H9 (cell line): Measurements from ENCODE around the gene ENTPD6. TPM values are rescaled to one million over a fixed set of nuclear protein-coding genes. Genes with fewer than 3 reads are reported as not detected.
A peak's percentile ranks its signal among the peaks of the same experiment; 100 is the strongest.

Experiments used
- DNase-seq: peaks from one replicate; pipeline ENCODE4 v3.0.0-alpha.2; 2017
- H2AFZ ChIP-seq: one replicate; pipeline ENCODE4 v1.6.1; 2013; ENCODE audit warnings: mild to moderate bottlenecking, low read length, control low read depth, moderate library complexity
- H2AK5ac ChIP-seq: 2 replicates; pipeline ENCODE4 v1.6.1; 2013; ENCODE audit warnings: low read length, control low read depth, mixed read lengths; ENCODE audit not compliant: insufficient read length
- H2BK120ac ChIP-seq: one replicate; pipeline ENCODE4 v1.6.1; 2013; ENCODE audit warnings: low read depth, mild to moderate bottlenecking, low read length, control low read depth, inconsistent platforms; ENCODE audit not compliant: poor library complexity, severe bottlenecking
- H2BK12ac ChIP-seq: 2 replicates; pipeline ENCODE4 v1.6.1; 2013; ENCODE audit warnings: low read length, control low read depth, mixed read lengths, low read depth; ENCODE audit not compliant: insufficient read length
- H2BK15ac ChIP-seq: 2 replicates; pipeline ENCODE4 v1.6.1; 2013; ENCODE audit warnings: low read depth, low read length, control low read depth
- H2BK20ac ChIP-seq: one replicate; pipeline ENCODE4 v1.6.1; 2013; ENCODE audit warnings: low read depth, mild to moderate bottlenecking, low read length, control low read depth, inconsistent platforms; ENCODE audit not compliant: poor library complexity, severe bottlenecking
- H2BK5ac ChIP-seq: 2 replicates; pipeline ENCODE4 v1.6.1; 2013; ENCODE audit warnings: low read length, control low read depth, mixed read lengths; ENCODE audit not compliant: insufficient read length
- H3K14ac ChIP-seq: 2 replicates; pipeline ENCODE4 v1.6.1; 2013; ENCODE audit warnings: low read length, control low read depth; ENCODE audit not compliant: insufficient read depth
- H3K18ac ChIP-seq: 2 replicates; pipeline ENCODE4 v1.6.1; 2013; ENCODE audit warnings: low read depth, mild to moderate bottlenecking, mixed read lengths, low read length, control low read depth; ENCODE audit not compliant: insufficient read length
- H3K23ac ChIP-seq: 2 replicates; pipeline ENCODE4 v1.6.1; 2013; ENCODE audit warnings: low read length, control low read depth, mixed read lengths, low read depth; ENCODE audit not compliant: insufficient read length
- H3K23me2 ChIP-seq: 2 replicates; pipeline ENCODE4 v1.6.1; 2013; ENCODE audit warnings: low read depth, mild to moderate bottlenecking, mixed read lengths, low read length, control low read depth; ENCODE audit not compliant: insufficient read length, poor library complexity, severe bottlenecking
- H3K27ac ChIP-seq: 2 replicates; pipeline ENCODE4 v1.5.1; 2013; ENCODE audit warnings: low read length, control low read depth, mixed read lengths, low read depth; ENCODE audit not compliant: insufficient read length
- H3K27me3 ChIP-seq: 2 replicates; pipeline ENCODE4 v1.6.1; 2013; ENCODE audit warnings: low read length, control low read depth, inconsistent platforms; ENCODE audit not compliant: insufficient read depth
- H3K4ac ChIP-seq: 2 replicates; pipeline ENCODE4 v1.6.1; 2013; ENCODE audit warnings: low read depth, mild to moderate bottlenecking, control low read depth, inconsistent platforms, low read length, moderate library complexity
- H3K4me1 ChIP-seq: 2 replicates; pipeline ENCODE4 v1.6.1; 2013; ENCODE audit warnings: low read length, control low read depth, inconsistent platforms; ENCODE audit not compliant: insufficient read depth
- H3K4me2 ChIP-seq: 2 replicates; pipeline ENCODE4 v1.6.1; 2013; ENCODE audit warnings: low read length, control low read depth, mixed read lengths; ENCODE audit not compliant: insufficient read length, insufficient read depth
- H3K56ac ChIP-seq: 2 replicates; pipeline ENCODE4 v1.6.1; 2013; ENCODE audit warnings: low read depth, mild to moderate bottlenecking, mixed read lengths, low read length, control low read depth; ENCODE audit not compliant: insufficient read length
- H3K79me1 ChIP-seq: 2 replicates; pipeline ENCODE4 v1.6.1; 2013; ENCODE audit warnings: low read depth, mild to moderate bottlenecking, moderate library complexity, low read length, control low read depth, inconsistent platforms; ENCODE audit not compliant: insufficient read depth, poor library complexity, severe bottlenecking
- H3K79me2 ChIP-seq: 2 replicates; pipeline ENCODE4 v1.6.1; 2013; ENCODE audit warnings: low read length, control low read depth, inconsistent platforms; ENCODE audit not compliant: insufficient read depth
- H3K9ac ChIP-seq: 2 replicates; pipeline ENCODE4 v1.6.1; 2013; ENCODE audit warnings: low read length, control low read depth, mixed read lengths; ENCODE audit not compliant: insufficient read length; ENCODE audit errors: extremely low read depth
- H3K9me3 ChIP-seq: one replicate; pipeline ENCODE4 v1.6.1; 2013; ENCODE audit warnings: low read depth, low read length, inconsistent platforms; ENCODE audit not compliant: control insufficient read depth
- H3T11ph ChIP-seq: one replicate; pipeline ENCODE4 v1.6.1; 2013; ENCODE audit warnings: mild to moderate bottlenecking, low read length, control low read depth, inconsistent platforms
- H4K20me1 ChIP-seq: one replicate; pipeline ENCODE4 v1.6.1; 2013; ENCODE audit not compliant: control insufficient read depth, insufficient read length, insufficient read depth
- H4K5ac ChIP-seq: 2 replicates; pipeline ENCODE4 v1.6.1; 2013; ENCODE audit warnings: low read depth, mild to moderate bottlenecking, mixed read lengths, low read length, control low read depth; ENCODE audit not compliant: insufficient read length
- H4K8ac ChIP-seq: replicated peaks from 2 replicates; pipeline ENCODE4 v1.6.1; 2013; ENCODE audit warnings: low read length, control low read depth, mixed read lengths, low read depth; ENCODE audit not compliant: insufficient read length
- H4K91ac ChIP-seq: 2 replicates; pipeline ENCODE4 v1.6.1; 2013; ENCODE audit warnings: low read depth, mild to moderate bottlenecking, moderate library complexity, mixed read lengths, low read length, control low read depth; ENCODE audit not compliant: insufficient read length
- H3K27ac Mint-ChIP-seq, 3 experiments: 2 replicates in 2 of 3; 3 replicates in 1 of 3; pipeline ENCODE4 v1.8.0; 2020 to 2021; ENCODE audit warnings: mixed read lengths in 3 of 3, mild to moderate bottlenecking in 1 of 3, moderate library complexity in 1 of 3
- H3K27me3 Mint-ChIP-seq: 2 replicates; pipeline ENCODE4 v1.8.0; 2021; ENCODE audit warnings: low read depth, mild to moderate bottlenecking, moderate library complexity, mixed read lengths
- H3K36me3 Mint-ChIP-seq, 3 experiments: 2 replicates in 2 of 3; 3 replicates in 1 of 3; pipeline ENCODE4 v1.8.0; 2020 to 2021; ENCODE audit warnings: low read depth in 3 of 3, mixed read lengths in 3 of 3; ENCODE audit not compliant: insufficient read depth in 1 of 3
- H3K4me1 Mint-ChIP-seq, 2 experiments: 2 replicates each; pipeline ENCODE4 v1.8.0; 2020; ENCODE audit warnings: mixed read lengths in 2 of 2
- H3K4me3 Mint-ChIP-seq, 2 experiments: 2 replicates in 1 of 2; 3 replicates in 1 of 2; pipeline ENCODE4 v1.8.0; 2020 to 2021; ENCODE audit warnings: mild to moderate bottlenecking in 2 of 2, mixed read lengths in 2 of 2, moderate library complexity in 1 of 2
- H3K9me3 Mint-ChIP-seq, 2 experiments: 2 replicates in 1 of 2; 3 replicates in 1 of 2; pipeline ENCODE4 v1.8.0; 2020; ENCODE audit warnings: mild to moderate bottlenecking in 2 of 2, mixed read lengths in 2 of 2, moderate library complexity in 1 of 2
- WGBS: extraction: QIAGEN DNeasy Blood & Tissue Kit; methylation state at CpG from one replicate; pipeline ENCODE4 v1.1.7; 2013; ENCODE audit warnings: missing lambda C conversion rate, low lambda C conversion rate, mixed read lengths; ENCODE audit not compliant: insufficient read length; ENCODE audit errors: extremely low coverage; 5-methylcytosine and 5-hydroxymethylcytosine counted together
- total RNA-seq: library from RNA; stranded (reverse); gene quantifications from 2 replicates; pipeline ENCODE4 v1.2.1, GENCODE V29; 2021
- TF ChIP-seq, protein P1 (sequence below): fragments of 200-600 bp; sonication (generic); conservative IDR thresholded peaks from 3 replicates; pipeline ENCODE4 v1.8.0; 2021; ENCODE audit warnings: antibody characterized with exemption, mild to moderate bottlenecking

ENTPD6 gene
- total RNA-seq, 1 experiment from 2014 or later: 57.4 TPM

DNA sequence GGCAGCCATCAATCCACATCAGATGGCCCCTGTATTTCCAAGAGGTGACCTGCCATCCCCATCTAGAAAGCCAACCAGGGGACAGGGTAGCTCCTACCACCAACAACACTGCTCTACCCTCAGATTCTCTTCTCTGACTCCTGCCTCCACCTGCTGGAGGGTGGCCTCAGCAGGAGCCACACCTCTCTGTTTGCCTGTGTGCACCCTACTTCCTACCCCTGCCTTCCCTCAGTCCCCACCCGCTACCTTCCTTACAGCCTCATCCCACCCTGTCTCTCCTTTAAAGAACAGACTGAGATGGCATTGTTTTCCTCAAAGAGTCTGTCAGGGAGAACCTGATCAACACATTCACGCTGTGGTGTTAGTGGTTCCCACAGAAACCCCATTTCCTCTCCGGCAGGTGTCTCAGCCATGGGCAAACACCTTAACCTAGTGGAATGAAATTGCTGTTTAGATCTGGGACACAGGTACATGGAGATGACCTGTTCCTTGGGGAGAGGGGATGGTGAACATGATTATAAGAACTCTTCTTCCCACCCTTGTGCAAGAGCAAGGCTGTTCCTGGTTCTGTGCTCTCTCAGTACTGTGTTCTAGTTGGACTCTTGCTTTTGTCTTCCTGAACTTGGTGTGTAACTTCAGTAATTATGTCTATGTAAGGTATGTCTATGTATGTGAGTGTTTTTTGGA lies 1.8 kb downstream of the ENTPD6 start:
- Mint-ChIP-seq H3K27ac (no peak overlapping the region; a peak in 1 of 7 replicates), H3K27me3 (peaks cover 2% of the 10 kb centered on the region), H3K4me3 (peak overlapping the region; percentile 88 to 94), H3K4me1 (peaks cover 27 to 29% of the 10 kb centered on the region in 2 experiments), H3K36me3 (peaks cover 0 to 2% (median 0%) of the 10 kb centered on the region in 3 experiments; a peak in 2 of 7 replicates), H3K9me3 (peaks cover 0 to 3% of the 10 kb centered on the region in 2 experiments; a peak in 1 of 5 replicates)
- Histone ChIP-seq H3K4ac (no peak overlapping the region), H3K23ac (no peak overlapping the region), H2AK5ac (no peak overlapping the region), H3K9ac (no peak overlapping the region), H2BK5ac (no peak overlapping the region), H2BK15ac (no peak overlapping the region), H4K5ac (no peak overlapping the region), H3K56ac (no peak overlapping the region), H3K27ac (no peak overlapping the region), H3K18ac (no peak overlapping the region), H2BK120ac (no peak overlapping the region), H2BK20ac (no peak overlapping the region), H3K27me3 (no peaks in the 10 kb centered on the region), H4K91ac (no peak overlapping the region), H2AFZ (no peak overlapping the region), H3K79me1 (no peaks in the 10 kb centered on the region), H3T11ph (no peak overlapping the region), H4K20me1 (no peaks in the 10 kb centered on the region), H3K23me2 (peaks cover 12% of the 10 kb centered on the region), H3K14ac (no peak overlapping the region), H3K9me3 (no peaks in the 10 kb centered on the region), H3K4me2 (peak overlapping the region; percentile 78), H4K8ac (no peak overlapping the region), H3K4me1 (no peaks in the 10 kb centered on the region; the same call in 1 of the 2 replicates), H2BK12ac (no peak overlapping the region), H3K79me2 (no peaks in the 10 kb centered on the region)
- no CpG with 5 or more reads among the region's 3 CpGs for WGBS
- no peak for DNase-seq
- TF ChIP-seq, protein P1, sequence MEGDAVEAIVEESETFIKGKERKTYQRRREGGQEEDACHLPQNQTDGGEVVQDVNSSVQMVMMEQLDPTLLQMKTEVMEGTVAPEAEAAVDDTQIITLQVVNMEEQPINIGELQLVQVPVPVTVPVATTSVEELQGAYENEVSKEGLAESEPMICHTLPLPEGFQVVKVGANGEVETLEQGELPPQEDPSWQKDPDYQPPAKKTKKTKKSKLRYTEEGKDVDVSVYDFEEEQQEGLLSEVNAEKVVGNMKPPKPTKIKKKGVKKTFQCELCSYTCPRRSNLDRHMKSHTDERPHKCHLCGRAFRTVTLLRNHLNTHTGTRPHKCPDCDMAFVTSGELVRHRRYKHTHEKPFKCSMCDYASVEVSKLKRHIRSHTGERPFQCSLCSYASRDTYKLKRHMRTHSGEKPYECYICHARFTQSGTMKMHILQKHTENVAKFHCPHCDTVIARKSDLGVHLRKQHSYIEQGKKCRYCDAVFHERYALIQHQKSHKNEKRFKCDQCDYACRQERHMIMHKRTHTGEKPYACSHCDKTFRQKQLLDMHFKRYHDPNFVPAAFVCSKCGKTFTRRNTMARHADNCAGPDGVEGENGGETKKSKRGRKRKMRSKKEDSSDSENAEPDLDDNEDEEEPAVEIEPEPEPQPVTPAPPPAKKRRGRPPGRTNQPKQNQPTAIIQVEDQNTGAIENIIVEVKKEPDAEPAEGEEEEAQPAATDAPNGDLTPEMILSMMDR: no peak
